Right renal pelvis (tissue), 4 donors: ENCODE measurements around the gene GDF10. TPM values are rescaled to one million over a fixed set of nuclear protein-coding genes. Genes with fewer than 3 reads are reported as not detected.

Source experiments
- DNase-seq, 4 donors: peaks; one replicate each; pipeline ENCODE4 v3.0.0-alpha.2; 2013; ENCODE audit warnings: low read depth in 4 of 4, low spot score in 3 of 4, missing footprints in 1 of 4
- polyA plus RNA-seq, 4 donors: library from polyadenylated mRNA; unstranded; fragments of 120-200 nt; gene quantifications; one replicate each; pipeline ENCODE4 v1.2.1, GENCODE V29; 2013; ENCODE audit not compliant: insufficient read length in 4 of 4

GDF10 gene
- polyA plus RNA-seq, 4 donors = 1.7 to 2.9 (median 1.9) TPM

DNA sequence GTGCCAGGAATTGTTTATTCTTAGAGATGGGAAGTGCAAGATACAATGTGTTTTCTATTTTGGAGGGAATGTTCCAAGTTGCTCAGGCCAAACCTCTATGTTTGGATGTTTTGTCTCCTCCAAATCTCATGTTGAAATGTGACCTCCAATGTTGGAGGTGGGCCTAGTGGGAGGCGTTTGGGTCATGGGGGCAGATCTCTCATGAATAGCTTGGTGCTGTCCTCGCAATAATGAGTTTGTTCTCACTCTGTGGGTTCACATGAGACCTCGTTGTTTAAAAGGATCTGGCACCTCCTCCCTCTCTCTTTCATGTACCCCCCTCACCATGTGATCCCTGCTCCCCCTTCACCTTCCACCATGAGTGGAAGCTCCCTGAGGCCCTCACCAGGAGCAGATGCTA is 8.3 kb upstream of the GDF10 start:
- no peak for DNase-seq

DNA sequence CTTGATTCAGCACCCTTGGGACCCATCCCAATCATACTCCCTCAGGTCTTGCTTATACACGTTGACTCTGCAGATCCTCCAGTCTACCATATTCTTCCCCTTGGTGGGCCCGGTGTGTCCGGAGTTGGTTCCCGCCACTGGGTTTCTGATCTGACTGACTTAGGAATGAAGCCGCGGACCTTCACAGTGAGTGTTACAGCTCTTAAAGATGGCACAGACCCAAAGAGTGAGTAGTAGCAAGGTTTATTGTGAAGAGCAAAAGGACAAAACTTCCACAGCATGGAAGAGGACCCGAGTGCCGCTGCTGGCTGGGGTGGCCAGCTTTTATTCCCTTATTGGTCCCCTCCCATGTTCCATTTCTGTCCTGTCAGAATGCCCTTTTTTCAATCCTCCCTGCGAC is 5.9 kb upstream of the GDF10 start:
- DNase-seq = no peak

DNA sequence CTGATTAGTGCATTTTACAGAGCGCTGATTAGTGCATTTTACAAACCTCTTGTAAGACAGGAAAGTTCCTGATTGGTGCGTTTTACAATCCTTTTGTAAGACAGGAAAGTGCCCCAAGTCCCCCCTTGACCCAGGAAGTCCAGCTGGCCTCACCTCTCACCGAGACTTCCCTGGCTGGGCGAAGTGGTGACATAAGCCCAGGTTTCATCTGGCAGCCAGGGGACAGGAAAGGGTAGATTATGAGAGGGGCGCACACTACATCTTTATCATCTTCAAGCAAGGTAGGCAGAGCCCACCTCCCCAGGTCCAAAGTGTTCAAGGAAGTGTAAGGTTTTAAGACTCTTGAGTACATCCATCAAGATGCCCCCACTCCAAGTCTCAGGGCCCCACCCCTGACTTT is 5.5 kb upstream of the GDF10 start:
- no peak for DNase-seq

DNA sequence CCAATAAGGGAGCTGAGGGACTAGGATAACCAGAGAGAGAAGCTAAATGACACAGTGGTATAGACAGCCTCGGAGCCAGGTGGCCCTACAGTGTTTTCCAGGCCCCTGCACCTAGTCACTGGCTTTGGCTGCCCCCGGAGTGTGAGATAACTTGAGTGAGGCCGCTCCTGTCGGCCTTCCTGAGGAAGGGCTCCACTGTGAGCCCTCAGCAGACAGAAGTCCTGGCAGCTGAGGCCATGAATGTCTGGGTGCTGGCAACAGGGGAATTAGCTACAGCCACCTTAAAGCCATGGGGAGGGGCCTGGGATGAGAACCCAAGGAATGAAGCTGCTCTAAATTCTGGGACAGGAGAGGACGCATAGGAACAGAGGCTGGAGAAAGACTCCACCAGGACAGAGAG is 4.6 kb upstream of the GDF10 start:
- no peak for DNase-seq

DNA sequence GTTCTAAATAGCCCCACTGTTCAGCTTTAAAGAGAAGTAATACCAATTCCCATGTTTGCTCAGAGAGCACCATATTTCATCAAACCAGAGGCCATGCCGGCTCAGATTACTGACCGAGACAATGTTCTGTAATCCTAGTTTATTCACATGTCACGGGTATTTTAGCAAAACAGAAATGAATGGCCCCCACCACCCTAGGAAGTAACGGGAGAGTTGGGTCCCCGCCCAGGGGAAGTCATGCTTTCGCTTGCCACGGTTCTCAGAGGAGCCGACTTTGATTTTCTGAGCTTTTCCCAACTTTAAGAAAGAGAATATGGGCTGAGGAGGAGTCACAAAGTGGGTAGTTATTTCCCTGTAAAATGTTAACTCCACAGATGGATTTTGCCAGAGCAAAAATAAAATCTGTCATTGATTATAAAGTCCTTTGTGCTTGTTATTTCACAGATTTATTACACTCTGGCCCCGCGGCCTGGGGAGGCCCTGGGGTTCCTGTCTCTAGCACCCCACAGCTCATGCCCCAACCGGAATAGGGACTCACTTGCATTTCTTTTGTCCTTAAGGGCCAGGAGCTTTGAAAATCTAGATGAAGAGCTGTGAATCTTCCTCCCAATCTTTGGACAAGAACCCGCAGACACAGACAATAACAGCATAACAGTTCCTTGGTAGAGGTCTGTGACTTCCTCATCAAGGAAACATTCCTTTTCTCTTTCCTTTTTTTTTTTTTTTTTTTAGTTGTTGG is 3.7 kb upstream of the GDF10 start:
- DNase-seq = no peak

DNA sequence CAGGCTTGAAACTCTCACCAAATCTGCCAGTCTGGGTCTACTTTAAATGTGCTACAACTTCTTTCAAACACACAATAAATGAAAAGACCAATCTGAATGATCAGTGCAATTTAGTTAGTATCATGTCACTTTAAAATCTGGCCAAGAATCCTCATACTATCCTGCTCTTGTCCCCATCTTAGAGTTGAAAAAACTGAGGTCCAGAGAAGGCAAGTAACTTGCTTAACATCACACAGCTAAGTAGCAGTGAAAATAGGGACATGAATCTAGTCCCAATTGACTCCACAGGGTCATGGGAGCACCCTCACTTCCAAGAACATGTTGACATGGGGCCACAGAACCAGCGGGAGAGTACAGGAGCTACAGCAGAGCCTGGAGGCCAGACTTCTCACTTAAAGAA is 3.1 kb upstream of the GDF10 start:
- no peak for DNase-seq

DNA sequence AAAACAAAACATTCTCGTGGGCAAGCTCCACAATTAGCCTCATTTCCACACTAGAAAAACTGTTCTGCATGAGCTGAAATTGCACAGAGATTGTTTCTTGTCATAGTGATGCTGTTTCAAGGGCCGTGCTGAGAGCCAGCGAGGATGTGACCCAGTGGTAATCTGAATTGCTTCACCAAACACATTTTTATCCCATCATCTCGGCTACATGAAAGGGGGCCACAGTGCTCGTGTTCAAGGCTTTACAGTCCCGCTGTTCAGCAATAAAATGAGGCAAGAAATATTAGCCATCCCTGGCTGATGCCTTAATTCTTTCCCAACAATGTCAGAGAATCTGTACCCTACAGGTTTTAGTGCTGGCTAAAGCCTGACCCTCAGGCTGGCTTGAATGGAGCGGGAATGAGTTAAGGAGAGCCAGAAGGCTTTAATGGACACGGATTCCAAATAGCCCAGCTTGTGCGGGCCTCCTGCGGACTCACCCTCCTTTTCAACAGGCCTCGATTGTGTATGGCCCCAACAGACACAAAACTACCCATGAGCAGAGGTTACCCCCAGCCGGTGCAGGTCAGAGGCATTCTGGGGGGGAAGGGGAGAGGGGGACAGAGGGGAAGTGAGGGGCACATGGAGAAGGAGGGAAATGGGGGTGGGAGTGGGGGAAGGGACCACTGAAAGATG is 2.0 kb upstream of the GDF10 start:
- DNase-seq = no peak

DNA sequence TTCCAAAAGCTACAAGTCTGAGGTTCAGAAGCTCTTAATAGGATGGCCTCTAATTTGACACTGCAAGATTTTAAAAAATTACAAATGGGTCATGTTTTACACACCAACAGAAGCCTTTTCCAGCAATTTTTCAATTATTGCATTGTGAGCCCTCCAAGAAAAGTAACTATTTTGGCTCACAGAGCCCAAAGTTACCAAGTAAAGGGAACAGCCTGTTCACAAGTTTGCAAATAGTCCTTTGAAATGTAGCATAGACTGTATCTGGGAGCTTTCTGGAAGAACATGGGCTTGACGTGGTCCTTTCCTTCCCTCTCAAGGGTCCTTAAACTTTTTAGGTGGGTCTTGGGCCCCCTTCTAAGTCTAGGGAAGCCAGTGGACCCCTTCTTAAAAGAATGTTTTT is 1.3 kb upstream of the GDF10 start:
- DNase-seq = no peak

DNA sequence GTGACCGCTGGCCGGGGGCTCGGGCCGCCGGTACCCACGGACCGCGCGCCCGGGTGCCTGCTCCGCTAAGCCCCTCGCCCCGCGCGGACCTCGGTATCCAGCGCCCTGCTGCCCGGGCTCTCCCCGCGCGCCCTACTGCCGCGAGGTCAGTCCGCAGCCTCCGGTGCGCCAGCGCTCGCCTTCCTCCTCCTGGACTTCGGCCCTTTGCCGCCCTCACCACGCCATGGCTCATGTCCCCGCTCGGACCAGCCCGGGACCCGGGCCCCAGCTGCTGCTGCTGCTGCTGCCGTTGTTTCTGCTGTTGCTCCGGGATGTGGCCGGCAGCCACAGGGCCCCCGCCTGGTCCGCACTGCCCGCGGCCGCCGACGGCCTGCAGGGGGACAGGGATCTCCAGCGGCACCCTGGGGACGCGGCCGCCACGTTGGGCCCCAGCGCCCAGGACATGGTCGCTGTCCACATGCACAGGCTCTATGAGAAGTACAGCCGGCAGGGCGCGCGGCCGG is 483 bp downstream of the GDF10 start:
- DNase-seq = no peak

DNA sequence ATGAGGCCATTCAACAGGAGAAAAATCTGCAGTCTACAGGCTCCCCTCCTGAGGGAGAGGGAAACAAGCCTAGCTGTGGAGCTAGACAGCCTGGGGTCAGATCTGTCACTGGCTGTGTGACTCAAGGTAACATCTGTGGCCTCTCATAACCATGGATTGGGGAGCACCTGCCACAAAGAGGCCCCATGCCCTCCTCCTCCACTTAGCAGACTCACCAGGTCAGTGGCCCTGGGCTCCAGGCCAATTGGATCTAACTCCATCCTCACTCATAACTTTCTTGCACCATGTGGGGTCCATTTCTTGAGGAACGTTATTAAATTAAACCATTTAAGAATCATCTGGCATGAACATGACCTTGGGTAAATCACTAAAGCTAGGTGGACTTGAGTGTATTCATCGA is 1.8 kb downstream of the GDF10 start:
- DNase-seq = no peak

DNA sequence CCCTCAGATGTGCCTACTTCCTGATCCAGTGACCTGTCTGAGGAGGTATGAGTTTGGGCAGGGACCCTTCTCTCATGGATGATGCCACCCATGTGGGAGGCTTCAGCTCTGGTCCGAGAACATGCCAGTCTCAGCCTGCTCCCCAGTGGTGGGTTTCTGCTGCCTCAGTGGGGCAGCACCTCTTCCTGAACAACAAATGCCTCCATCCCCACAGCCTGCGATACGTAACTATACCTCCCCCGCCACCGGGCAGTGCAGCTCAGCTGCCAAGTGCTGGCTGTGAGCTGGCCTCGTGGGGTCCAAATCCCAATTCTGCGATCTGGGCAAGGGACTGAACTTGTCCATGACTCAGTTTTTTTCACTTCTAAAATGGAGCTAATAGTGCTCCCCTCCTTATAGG is 3.1 kb downstream of the GDF10 start:
- DNase-seq = no peak

DNA sequence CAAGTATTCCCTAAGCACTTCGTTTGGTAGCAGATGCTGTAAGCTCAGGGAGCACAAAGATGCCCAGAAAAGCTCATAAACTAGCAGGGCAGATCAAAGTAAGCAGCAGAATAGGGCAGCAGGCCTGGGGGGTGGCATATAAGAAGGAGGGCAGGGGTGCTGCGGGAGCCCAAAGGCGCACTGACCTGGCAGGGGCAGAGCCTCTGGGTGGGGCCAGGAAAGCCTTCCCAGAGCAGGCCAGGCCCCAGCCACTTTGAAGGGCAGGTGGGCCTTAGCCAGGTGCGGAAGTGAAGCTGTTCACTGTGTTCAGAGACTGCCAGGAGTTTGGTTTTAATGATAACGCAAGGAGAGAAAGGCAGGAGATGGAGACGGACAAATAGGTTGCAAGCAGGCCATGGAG is 3.9 kb downstream of the GDF10 start:
- no peak for DNase-seq

DNA sequence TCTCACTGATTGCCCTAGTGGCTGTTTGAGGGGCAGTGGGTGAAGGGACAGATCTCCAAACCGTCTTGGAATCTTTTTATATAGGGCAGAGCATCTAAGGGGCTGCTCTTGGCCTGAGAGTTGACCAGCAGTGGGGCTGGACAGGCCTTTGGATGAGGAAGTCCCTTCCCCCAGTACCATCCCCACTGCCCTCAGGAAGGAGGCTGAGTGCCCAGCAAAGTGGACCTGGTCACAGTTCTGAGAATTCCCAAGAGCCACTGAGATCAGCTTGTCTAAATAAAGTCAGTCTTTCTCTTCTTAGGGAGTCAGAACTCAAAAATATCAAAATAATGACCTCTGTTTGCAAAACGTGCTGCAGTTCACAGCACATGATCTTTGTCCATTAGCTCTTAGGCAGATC is 5.6 kb downstream of the GDF10 start:
- DNase-seq = no peak

DNA sequence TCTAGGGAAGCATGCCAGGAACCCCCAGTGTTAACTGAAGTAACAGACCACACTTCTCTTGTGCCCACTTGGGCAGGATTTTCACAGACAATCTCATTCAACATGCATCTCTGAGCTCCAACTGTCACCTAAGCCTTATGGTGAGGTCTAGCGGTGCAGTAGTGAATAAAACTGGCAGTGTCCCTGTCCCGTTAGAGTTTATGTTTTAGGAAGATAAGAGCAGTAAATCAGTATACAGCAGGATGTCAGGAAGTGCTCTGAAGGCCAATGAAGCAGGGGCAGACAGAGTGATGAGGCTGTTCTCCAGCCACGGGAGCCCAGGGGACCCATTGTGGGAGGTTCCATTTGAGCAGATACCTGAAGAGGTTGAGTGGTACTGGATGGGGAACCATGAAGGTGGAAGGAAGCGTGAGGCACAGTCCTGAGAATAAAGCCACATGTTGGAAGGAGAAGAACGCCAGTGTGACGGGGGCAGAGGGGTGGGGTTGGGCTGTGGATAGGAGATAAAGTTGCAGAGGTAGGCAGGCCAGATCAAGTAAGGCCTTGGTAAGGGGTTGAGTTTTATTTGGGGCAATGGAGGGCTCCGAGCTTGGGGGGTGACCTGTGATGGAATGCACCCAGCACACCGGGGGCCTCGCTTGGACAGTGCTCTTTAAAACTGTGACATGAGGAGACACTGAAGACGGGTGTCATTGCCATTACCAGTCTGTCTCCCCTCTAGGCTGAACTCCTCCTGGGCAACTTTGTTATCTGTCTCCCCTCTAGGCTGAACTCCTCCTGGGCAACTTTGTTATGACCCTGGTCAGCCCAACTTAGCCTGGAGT is 6.6 kb downstream of the GDF10 start:
- DNase-seq = no peak

DNA sequence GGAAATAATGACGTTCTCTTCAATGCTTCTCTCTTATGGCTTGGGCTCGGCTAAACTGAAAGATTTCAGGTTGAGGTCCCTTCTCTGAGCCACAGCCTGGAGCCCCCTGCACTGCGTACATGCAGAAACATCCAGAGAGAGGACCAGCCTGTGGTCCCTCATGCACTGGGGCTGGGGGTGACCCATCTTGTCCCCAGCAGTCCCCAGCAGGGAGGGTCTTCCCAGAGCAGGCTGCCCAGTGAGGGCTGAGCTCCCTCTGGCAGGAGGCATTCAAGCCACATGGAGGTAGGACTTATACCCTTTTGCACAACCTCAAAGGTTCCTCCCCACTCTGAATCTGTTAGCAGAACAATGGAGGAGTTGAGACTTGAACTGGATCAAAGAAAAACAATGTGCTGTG is 7.4 kb downstream of the GDF10 start:
- DNase-seq = no peak

DNA sequence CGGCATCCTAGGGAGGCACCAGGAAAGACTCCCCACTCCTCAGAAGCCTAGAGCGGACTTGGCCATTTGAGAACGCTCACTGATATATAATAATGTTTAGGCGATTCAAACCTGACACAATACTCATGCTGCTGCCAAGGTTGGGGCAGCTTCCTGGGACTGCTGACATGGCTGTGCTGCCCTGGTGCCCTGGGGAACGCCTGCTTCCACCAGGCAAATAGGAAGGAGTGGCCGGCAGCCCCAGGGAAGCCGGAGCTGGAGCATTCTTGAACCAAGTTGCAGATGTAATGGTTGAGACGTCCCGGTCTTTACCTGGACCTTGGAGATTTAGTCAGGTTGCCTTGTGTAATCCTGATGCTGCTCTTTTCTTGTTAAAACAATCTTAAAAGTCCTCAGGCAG is 8.8 kb downstream of the GDF10 start:
- no peak for DNase-seq

DNA sequence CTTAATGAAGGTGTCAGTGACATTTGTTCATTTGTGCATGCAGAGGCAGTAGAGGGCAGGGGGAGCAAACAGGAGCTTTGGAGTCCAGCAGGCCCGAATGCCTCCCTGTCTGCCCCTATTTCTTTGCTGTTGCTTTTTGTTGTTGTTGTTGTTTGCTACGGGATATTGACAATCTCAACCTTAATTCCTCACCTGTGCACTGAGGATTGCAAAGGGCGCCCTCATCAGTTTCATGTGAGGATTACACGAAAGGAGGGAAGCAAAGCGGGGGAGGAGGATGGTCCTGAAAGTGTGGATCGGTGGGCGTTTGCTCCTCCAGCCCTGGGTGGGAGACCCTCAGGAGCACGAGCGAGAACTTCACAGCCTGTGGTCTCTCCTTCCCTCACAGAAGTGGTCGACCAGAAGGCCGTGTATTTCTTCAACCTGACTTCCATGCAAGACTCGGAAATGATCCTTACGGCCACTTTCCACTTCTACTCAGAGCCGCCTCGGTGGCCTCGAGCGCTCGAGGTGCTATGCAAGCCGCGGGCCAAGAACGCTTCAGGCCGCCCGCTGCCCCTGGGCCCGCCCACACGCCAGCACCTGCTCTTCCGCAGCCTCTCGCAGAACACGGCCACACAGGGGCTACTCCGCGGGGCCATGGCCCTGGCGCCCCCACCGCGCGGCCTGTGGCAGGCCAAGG is 9.6 kb downstream of the GDF10 start:
- no peak for DNase-seq

DNA sequence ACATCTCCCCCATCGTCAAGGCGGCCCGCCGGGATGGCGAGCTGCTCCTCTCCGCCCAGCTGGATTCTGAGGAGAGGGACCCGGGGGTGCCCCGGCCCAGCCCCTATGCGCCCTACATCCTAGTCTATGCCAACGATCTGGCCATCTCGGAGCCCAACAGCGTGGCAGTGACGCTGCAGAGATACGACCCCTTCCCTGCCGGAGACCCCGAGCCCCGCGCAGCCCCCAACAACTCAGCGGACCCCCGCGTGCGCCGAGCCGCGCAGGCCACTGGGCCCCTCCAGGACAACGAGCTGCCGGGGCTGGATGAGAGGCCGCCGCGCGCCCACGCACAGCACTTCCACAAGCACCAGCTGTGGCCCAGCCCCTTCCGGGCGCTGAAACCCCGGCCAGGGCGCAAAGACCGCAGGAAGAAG is 10.1 kb downstream of the GDF10 start:
- no peak for DNase-seq

DNA sequence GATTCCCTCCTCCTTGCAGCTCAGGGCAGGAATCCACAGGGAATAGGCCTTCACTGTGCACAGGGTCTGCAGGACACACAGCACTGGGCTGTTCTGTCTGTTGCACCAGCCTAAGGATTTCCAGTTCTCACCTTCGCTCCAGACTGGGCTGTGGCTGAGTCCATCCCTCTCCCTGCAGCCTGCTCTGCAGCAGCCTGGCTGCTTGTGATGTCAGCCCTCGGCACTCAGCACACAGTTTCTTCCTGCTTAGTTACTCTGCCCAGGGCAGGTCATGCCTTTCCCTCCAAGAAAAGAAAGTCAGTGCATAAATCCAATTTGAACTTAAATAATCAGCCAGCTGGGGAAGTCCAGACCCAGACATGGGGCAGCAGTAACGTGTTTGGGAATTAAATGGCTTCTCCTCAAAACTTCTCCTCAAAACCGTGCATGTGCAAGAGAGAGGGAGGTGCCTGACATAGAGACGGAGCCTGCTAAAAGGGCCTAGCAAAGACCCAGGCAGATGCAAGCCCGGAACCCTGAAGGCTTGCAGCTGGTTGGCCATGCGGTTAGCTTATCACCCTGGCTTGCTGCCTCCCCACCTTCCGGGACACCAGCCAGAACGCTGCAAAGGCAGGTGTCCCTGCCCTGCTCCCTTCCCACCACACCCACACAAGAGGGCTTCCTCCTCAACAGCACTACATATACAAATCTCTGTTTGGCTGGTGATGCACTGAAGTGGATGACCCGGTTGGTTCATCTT is 11.4 kb downstream of the GDF10 start:
- DNase-seq = no peak
